ENCODE results near the gene ACR. TPM values are rescaled to one million over a fixed set of nuclear protein-coding genes. Genes with fewer than 3 reads are reported as not detected.

ACR gene
- total RNA-seq, 1 experiment from 2014 or later: not detected

DNA sequence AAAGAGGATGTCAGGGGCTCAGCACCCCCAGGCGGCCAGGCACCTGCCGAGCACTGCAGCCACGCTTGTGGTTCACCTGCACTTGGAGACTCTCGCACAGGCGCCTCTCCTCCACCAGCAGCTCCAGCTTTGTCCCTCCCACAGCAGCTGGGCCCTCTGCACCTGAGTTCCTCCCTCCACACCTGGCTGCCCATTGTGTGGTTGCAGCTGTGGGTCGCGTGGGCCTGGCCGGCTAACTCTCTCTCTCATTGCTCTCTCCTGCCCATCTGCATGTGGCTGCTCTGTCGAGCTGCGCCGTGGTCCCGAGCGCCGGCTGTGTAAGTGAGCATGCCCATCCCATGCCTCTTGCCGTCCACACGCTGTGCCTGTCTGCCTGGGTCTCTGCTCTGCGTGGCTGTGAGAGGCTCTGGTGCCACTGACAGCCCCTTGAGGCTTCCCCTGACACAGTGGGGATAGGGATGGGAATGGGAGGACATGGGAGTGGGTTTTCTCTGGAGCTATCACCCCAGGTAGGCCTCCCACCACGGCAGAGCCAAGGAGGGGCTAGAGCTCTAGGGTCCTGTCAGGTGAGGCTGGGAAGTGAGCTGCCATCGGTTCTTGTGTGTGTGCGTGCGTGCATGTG is 8.5 kb upstream of the ACR start:
- no TSS peak for BruUV-seq (replicated peaks)
- ChIA-PET POLR2A (ENCODE audit: unreplicated experiment) (no interaction called here), CTCF (no interaction called here)
- intact Hi-C loops (cut with micrococcal nuclease; ENCODE audit: unreplicated experiment): no loop called here
- TF ChIP-seq EZH2 (IDR thresholded peaks at IDR 0.05; ENCODE audit: low read depth): no peak
- TF ChIP-seq, protein P1, sequence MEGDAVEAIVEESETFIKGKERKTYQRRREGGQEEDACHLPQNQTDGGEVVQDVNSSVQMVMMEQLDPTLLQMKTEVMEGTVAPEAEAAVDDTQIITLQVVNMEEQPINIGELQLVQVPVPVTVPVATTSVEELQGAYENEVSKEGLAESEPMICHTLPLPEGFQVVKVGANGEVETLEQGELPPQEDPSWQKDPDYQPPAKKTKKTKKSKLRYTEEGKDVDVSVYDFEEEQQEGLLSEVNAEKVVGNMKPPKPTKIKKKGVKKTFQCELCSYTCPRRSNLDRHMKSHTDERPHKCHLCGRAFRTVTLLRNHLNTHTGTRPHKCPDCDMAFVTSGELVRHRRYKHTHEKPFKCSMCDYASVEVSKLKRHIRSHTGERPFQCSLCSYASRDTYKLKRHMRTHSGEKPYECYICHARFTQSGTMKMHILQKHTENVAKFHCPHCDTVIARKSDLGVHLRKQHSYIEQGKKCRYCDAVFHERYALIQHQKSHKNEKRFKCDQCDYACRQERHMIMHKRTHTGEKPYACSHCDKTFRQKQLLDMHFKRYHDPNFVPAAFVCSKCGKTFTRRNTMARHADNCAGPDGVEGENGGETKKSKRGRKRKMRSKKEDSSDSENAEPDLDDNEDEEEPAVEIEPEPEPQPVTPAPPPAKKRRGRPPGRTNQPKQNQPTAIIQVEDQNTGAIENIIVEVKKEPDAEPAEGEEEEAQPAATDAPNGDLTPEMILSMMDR (conservative IDR thresholded peaks at IDR 0.05): no peak
- Histone ChIP-seq H3K79me2 (ENCODE audit: low read depth) (no peaks in the 10 kb centered on the region), H2AFZ (no peak overlapping the region), H3K4me1 (replicated peaks; ENCODE audit: insufficient read depth) (no peaks in the 10 kb centered on the region), H3F3A (ENCODE audit: insufficient read depth, low read depth) (no peaks in the 10 kb centered on the region), H3K9me2 (ENCODE audit: insufficient read depth) (no peaks in the 10 kb centered on the region), H3K4me2 (no peak overlapping the region), H3K4me3 (no peak overlapping the region), H3K9me3 (ENCODE audit: insufficient read depth, low read depth) (no peaks in the 10 kb centered on the region), H3K36me3 (ENCODE audit: low read depth) (no peaks in the 10 kb centered on the region), H3K27ac (no peak overlapping the region), H3K27me3 (ENCODE audit: insufficient read depth, low read depth) (no peaks in the 10 kb centered on the region), H4K20me1 (ENCODE audit: insufficient read depth) (peaks cover 4% of the 10 kb centered on the region; the same call in 1 of the 2 replicates)
- no peak for DNase-seq

DNA sequence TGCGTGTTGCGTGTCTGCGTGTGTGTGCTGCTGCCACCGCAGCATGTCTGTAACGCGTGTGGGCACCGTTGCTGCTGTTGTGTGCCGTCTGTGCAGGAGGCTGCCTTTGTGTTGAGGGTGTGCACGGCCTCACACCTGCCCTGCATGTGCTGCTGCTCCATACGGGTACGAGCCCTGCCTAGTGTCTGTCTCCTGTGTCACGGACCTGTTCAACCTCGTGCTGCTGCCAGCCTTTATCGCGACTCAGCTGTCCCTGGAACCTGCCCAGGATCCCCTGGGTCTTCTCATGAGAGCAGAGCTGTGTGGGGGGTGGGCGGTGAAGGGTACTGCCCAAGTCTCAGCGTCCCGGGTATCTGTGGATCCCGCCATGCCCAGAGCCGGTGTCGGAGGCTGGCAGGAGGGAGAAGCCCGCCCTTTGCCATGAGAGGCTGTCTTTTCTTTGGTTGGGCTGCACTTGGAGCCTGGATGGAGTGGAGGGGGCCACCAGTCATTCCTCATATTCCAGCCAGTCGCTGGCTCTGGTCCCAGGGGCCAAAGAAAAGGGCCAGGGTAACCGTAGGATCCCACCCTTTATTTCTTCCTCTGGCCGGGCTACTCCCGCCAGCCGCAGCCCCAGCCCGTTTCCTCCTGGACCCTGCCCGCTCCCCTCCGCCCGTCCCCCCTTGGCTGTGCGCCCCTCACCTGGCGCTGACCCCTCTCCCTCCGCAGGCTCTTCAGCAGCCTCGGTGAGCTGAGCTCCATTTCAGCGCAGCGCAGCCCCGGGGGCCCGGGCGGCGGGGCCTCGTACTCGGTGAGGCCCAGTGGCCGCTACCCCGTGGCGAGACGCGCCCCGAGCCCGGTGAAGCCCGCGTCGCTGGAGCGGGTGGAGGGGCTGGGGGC is 7.8 kb upstream of the ACR start:
- Histone ChIP-seq H3K79me2 (ENCODE audit: low read depth) (no peaks in the 10 kb centered on the region), H3F3A (ENCODE audit: insufficient read depth, low read depth) (no peaks in the 10 kb centered on the region), H3K27me3 (ENCODE audit: insufficient read depth, low read depth) (no peaks in the 10 kb centered on the region), H3K4me1 (replicated peaks; ENCODE audit: insufficient read depth) (no peaks in the 10 kb centered on the region), H3K9me2 (ENCODE audit: insufficient read depth) (no peaks in the 10 kb centered on the region), H2AFZ (no peak overlapping the region), H3K36me3 (ENCODE audit: low read depth) (no peaks in the 10 kb centered on the region), H4K20me1 (ENCODE audit: insufficient read depth) (peaks cover 4% of the 10 kb centered on the region; the same call in 1 of the 2 replicates), H3K9me3 (ENCODE audit: insufficient read depth, low read depth) (no peaks in the 10 kb centered on the region), H3K27ac (no peak overlapping the region), H3K4me3 (no peak overlapping the region), H3K4me2 (no peak overlapping the region)
- TF ChIP-seq, protein P1 (conservative IDR thresholded peaks at IDR 0.05): no peak
- TF ChIP-seq EZH2 (IDR thresholded peaks at IDR 0.05; ENCODE audit: low read depth): no peak
- no TSS peak for BruUV-seq (replicated peaks)
- intact Hi-C loops (cut with micrococcal nuclease; ENCODE audit: unreplicated experiment): no loop called here
- CTCF ChIA-PET: no interaction called here
- POLR2A ChIA-PET (ENCODE audit: unreplicated experiment): no interaction called here
- DNase-seq: no peak

DNA sequence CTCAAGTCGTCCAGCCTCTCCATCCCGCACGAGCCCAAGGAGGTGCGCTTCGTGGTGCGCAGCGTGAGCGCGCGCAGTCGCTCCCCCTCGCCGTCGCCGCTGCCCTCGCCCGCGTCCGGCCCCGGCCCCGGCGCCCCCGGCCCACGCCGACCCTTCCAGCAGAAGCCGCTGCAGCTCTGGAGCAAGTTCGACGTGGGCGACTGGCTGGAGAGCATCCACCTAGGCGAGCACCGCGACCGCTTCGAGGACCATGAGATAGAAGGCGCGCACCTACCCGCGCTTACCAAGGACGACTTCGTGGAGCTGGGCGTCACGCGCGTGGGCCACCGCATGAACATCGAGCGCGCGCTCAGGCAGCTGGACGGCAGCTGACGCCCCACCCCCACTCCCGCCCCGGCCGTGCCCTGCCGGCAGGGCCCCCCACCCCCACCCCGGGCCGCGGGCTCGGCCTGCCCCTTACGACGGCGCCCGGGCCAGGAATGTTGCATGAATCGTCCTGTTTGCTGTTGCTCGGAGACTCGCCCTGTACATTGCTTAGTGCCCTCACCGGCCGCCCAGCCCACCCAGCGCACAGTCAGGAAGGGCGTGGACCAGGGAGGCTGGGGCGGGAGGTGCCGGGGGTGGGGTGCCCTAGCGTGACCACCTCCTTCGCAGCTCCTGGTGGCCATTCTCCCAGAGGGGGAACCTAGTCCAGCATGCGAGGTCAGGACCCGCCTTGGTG is 6.9 kb upstream of the ACR start:
- intact Hi-C loops (cut with micrococcal nuclease; ENCODE audit: unreplicated experiment): no loop called here
- POLR2A ChIA-PET (ENCODE audit: unreplicated experiment): no interaction called here

More for the DNA sequence above, 6.9 kb upstream of the ACR start:
- H3K4me2 ChIP-seq: no peak overlapping the region
- H3F3A ChIP-seq (ENCODE audit: insufficient read depth, low read depth): no peaks in the 10 kb centered on the region
- CTCF ChIA-PET: no interaction called here
- H3K27me3 ChIP-seq (ENCODE audit: insufficient read depth, low read depth): no peaks in the 10 kb centered on the region
- TF ChIP-seq, protein P1 (conservative IDR thresholded peaks at IDR 0.05): no peak
- TF ChIP-seq EZH2 (IDR thresholded peaks at IDR 0.05; ENCODE audit: low read depth): no peak
- H3K4me1 ChIP-seq (replicated peaks; ENCODE audit: insufficient read depth): no peaks in the 10 kb centered on the region
- H3K79me2 ChIP-seq (ENCODE audit: low read depth): no peaks in the 10 kb centered on the region
- H3K36me3 ChIP-seq (ENCODE audit: low read depth): no peaks in the 10 kb centered on the region
- H2AFZ ChIP-seq: no peak overlapping the region
- H3K9me3 ChIP-seq (ENCODE audit: insufficient read depth, low read depth): no peaks in the 10 kb centered on the region
- no peak for DNase-seq
- peaks cover 4% of the 10 kb centered on the region; the same call in 1 of the 2 replicates for H4K20me1 ChIP-seq (ENCODE audit: insufficient read depth)
- no peak overlapping the region for H3K27ac ChIP-seq
- no peak overlapping the region for H3K4me3 ChIP-seq
- no TSS peak for BruUV-seq (replicated peaks)
- H3K9me2 ChIP-seq (ENCODE audit: insufficient read depth): no peaks in the 10 kb centered on the region

Data from PC-9 (cell line).